NCI-H128 (cell line): Measurements from ENCODE around the gene NDUFC1.

Experiments used
- DNase-seq: peaks from one replicate; lab custom pipeline; 2025; ENCODE audit not compliant: unreplicated experiment; lab: John Stamatoyannopoulos, UW

NDUFC1 gene

DNA sequence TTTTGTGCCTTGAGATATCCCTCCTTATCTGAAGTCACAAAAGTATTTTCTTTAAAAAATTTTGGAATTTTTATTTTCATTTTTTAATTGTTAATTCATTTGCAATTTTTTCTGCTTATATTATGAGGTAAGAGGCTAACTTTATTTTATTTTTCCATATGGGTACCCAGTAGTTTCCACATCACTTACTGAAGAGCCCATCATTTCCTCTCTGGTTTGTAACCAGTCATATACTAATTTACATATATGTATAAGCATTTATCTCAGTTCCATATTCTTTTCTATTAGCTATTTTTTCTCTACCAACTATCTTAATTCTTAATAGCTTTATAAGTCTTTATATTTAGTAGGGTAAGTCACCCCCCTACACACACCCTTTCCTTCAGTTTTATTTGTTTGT, 49.2 kb downstream of the NDUFC1 start:
- no peak for DNase-seq

GRCh38 chr4:139247700-139248238, 54.5 kb downstream of the NDUFC1 start:
- no peak for DNase-seq

- DNase-seq, result no peak
Observed at GRCh38 chr4:139247241-139247640, 55.0 kb downstream of the NDUFC1 start.

- DNase-seq, result no peak
Observed at GRCh38 chr4:139246166-139246565, 56.1 kb downstream of the NDUFC1 start.

- DNase-seq, result no peak
Observed at GRCh38 chr4:139245590-139245989, 56.7 kb downstream of the NDUFC1 start.

GRCh38 chr4:139243448-139244365, 58.6 kb downstream of the NDUFC1 start:
- DNase-seq, result no peak

GRCh38 chr4:139242511-139243051, 59.7 kb downstream of the NDUFC1 start:
- DNase-seq, result no peak

- DNase-seq, result no peak
Observed at GRCh38 chr4:139241784-139242151, 60.5 kb downstream of the NDUFC1 start.

GRCh38 chr4:139241086-139241783, 61.0 kb downstream of the NDUFC1 start:
- no peak for DNase-seq
